Measurements from ENCODE around the gene S100A11. TPM values are rescaled to one million over a fixed set of nuclear protein-coding genes. Genes with fewer than 3 reads are reported as not detected.

S100A11 gene
- total and polyA plus RNA-seq, 9 of the 15 experiments (the other 6 are each of a cell fraction or from before 2014, with no cell fraction given) = 131 to 808 (median 235) TPM

DNA sequence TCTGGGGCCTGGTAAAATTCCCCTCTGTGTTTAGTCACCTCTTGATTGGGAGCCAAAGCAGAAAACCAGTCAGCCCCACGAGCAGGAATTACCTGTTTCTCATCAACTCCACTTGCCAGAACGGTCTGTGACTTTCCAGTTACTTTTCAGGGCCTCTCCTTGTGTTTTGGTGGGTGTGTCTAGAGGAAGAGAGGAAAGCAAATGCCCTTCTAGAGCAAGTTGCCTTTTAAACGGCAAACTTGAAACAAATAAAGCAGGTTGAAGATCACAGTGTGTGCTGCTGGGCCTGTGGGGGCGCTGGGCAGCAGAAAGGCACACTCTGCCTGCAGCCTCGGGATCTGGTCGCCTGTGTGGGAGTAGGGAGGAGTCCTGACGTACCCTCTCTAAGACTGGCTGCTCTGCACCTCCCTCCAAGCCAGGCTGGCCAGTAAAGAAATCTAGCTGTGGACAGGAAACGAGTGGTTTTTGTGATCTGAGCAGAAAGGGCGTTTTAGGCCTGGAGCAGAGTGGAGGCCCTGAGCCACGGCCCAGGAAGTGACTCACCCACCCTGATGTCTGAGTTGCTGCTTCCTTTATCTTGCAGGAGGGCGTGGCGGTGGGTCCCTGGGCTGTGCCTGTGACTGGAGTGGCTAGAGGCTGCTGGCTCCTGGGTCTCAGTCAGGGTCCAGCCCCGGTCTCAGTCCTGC is 11.1 kb upstream of the S100A11 start (continued):
- TF ChIP-seq ARID3A (IDR thresholded peaks at IDR 0.05; ENCODE audit: borderline replicate concordance, low read depth, low read length) = 0 out of 2 replicates have a peak, but pooled peaks have one; percentile 8
- 0 out of 2 replicates have a peak, but pooled peaks have one; percentile 21 for TF ChIP-seq MEF2A (IDR thresholded peaks at IDR 0.05; ENCODE audit: control insufficient read depth, low read depth, low read length)
- no peak for TF ChIP-seq PURB (CRISPR knock-in tag; IDR thresholded peaks at IDR 0.05; ENCODE audit: low read depth)
- peak; percentile 96 for TF ChIP-seq ATF3 (IDR thresholded peaks at IDR 0.05)
- peak; percentile 88 for TF ChIP-seq ATF3 (CRISPR knock-in tag; conservative IDR thresholded peaks at IDR 0.05)
- TF ChIP-seq, protein P1, sequence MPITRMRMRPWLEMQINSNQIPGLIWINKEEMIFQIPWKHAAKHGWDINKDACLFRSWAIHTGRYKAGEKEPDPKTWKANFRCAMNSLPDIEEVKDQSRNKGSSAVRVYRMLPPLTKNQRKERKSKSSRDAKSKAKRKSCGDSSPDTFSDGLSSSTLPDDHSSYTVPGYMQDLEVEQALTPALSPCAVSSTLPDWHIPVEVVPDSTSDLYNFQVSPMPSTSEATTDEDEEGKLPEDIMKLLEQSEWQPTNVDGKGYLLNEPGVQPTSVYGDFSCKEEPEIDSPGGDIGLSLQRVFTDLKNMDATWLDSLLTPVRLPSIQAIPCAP (CRISPR knock-in tag; IDR thresholded peaks at IDR 0.05; ENCODE audit: borderline replicate concordance) = no peak
- TF ChIP-seq, protein P2, sequence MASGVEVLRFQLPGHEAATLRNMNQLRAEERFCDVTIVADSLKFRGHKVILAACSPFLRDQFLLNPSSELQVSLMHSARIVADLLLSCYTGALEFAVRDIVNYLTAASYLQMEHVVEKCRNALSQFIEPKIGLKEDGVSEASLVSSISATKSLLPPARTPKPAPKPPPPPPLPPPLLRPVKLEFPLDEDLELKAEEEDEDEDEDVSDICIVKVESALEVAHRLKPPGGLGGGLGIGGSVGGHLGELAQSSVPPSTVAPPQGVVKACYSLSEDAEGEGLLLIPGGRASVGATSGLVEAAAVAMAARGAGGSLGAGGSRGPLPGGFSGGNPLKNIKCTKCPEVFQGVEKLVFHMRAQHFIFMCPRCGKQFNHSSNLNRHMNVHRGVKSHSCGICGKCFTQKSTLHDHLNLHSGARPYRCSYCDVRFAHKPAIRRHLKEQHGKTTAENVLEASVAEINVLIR (CRISPR knock-in tag; IDR thresholded peaks at IDR 0.05) = peak; percentile 33; the same call in 1 of the 2 replicates
- TF ChIP-seq NCOA1 (IDR thresholded peaks at IDR 0.05; ENCODE audit: low read depth) = 0 out of 2 replicates have a peak, but pooled peaks have one; percentile 51
- TF ChIP-seq TOE1 (IDR thresholded peaks at IDR 0.05; ENCODE audit: borderline replicate concordance) = peak; percentile 72; the same call in 1 of the 2 replicates
- no peak for TF ChIP-seq TOE1 (CRISPR knock-in tag; IDR thresholded peaks at IDR 0.05; ENCODE audit: borderline replicate concordance, low read depth)
- TF ChIP-seq MTA3 (IDR thresholded peaks at IDR 0.05; ENCODE audit: borderline replicate concordance) = peak; percentile 94; the same call in 1 of the 2 replicates
- TF ChIP-seq CBX3 (IDR thresholded peaks at IDR 0.05; ENCODE audit: borderline replicate concordance in 1 of 2, low read length in 2 of 2) = peak in 1 of 2 experiments; percentile 65; a peak in 1 of 3 replicates
- TF ChIP-seq ZC3H4 (CRISPR knock-in tag; IDR thresholded peaks at IDR 0.05; ENCODE audit: borderline replicate concordance) = no peak
- TF ChIP-seq ZFP1 (CRISPR knock-in tag; IDR thresholded peaks at IDR 0.05) = no peak
- no peak for TF ChIP-seq ELK3 (CRISPR knock-in tag; IDR thresholded peaks at IDR 0.05)
- no peak for TF ChIP-seq MEIS2 (IDR thresholded peaks at IDR 0.05; ENCODE audit: partially characterized antibody)
- no peak for TF ChIP-seq NR4A1 (CRISPR knock-in tag; IDR thresholded peaks at IDR 0.05)
- no peak for TF ChIP-seq NR4A1 (tag; IDR thresholded peaks at IDR 0.05)
- TF ChIP-seq ZNF140 (CRISPR knock-in tag; IDR thresholded peaks at IDR 0.05) = no peak
